ENCODE data around the gene SLC9A9. TPM values are rescaled to one million over a fixed set of nuclear protein-coding genes. Genes with fewer than 3 reads are reported as not detected.

Gene SLC9A9
- total and polyA plus RNA-seq, 2 donors (not counting 1 experiment from before 2014, with no cell fraction given) = 14.3 to 74.0 TPM

- H3K9ac ChIP-seq (ENCODE audit: insufficient read depth, low read length) = no peak overlapping the region
- TF ChIP-seq CTCF (conservative IDR thresholded peaks at IDR 0.05 in 1 of 2, IDR thresholded peaks at IDR 0.05 in 1 of 2; ENCODE audit: low read depth in 1 of 2, low read length in 2 of 2) (no peak), EZH2 (IDR thresholded peaks at IDR 0.05; ENCODE audit: low read length, missing control alignments) (no peak)
- H3K4me3 ChIP-seq (replicated peaks in 1 of 4; ENCODE audit: control extremely low read depth in 1 of 4, insufficient read depth in 1 of 4, low read depth in 3 of 4, low read length in 4 of 4) = no peak overlapping the region
- no peaks in the 10 kb centered on the region for H4K20me1 ChIP-seq (ENCODE audit: control insufficient read depth, extremely low read depth, insufficient read depth, low read length)
- DNase-seq (ENCODE audit: low read depth in 2 of 2) = peak in 1 of 2 donors; percentile 56
- no peak overlapping the region for H3K4me2 ChIP-seq (ENCODE audit: extremely low read depth, insufficient read depth, low read length)
- H3K36me3 ChIP-seq (ENCODE audit: control insufficient read depth, insufficient read depth, low read length) = no peaks in the 10 kb centered on the region
- no peaks in the 10 kb centered on the region for H3K79me2 ChIP-seq (ENCODE audit: control insufficient read depth, insufficient read depth, low read length)
- H3K27ac ChIP-seq (ENCODE audit: insufficient read depth, low read length) = no peak overlapping the region
- H3K9me3 ChIP-seq (ENCODE audit: control insufficient read depth, insufficient read depth, low read depth, low read length) = no peaks in the 10 kb centered on the region
- no peaks in the 10 kb centered on the region for H3K27me3 ChIP-seq (ENCODE audit: control insufficient read depth, insufficient read depth, low read length)
- peaks cover 2% of the 10 kb centered on the region for H3K4me1 ChIP-seq (ENCODE audit: control insufficient read depth, extremely low read depth, insufficient read depth, low read length)
- H2AFZ ChIP-seq (ENCODE audit: low read length) = no peak overlapping the region
Measured at GRCh38 chr3:143529018-143529478, 319.2 kb downstream of the SLC9A9 start.

GRCh38 chr3:143526011-143526545 is 322.2 kb downstream of the SLC9A9 start:
- Histone ChIP-seq H3K4me2 (ENCODE audit: extremely low read depth, insufficient read depth, low read length) (no peak overlapping the region), H3K9me3 (ENCODE audit: control insufficient read depth, insufficient read depth, low read depth, low read length) (no peaks in the 10 kb centered on the region), H3K27ac (ENCODE audit: insufficient read depth, low read length) (no peak overlapping the region), H3K79me2 (ENCODE audit: control insufficient read depth, insufficient read depth, low read length) (no peaks in the 10 kb centered on the region), H3K36me3 (ENCODE audit: control insufficient read depth, insufficient read depth, low read length) (no peaks in the 10 kb centered on the region), H4K20me1 (ENCODE audit: control insufficient read depth, extremely low read depth, insufficient read depth, low read length) (no peaks in the 10 kb centered on the region), H3K9ac (ENCODE audit: insufficient read depth, low read length) (no peak overlapping the region), H3K4me1 (ENCODE audit: control insufficient read depth, extremely low read depth, insufficient read depth, low read length) (peaks cover 2% of the 10 kb centered on the region), H2AFZ (ENCODE audit: low read length) (no peak overlapping the region), H3K27me3 (ENCODE audit: control insufficient read depth, insufficient read depth, low read length) (no peaks in the 10 kb centered on the region), H3K4me3 (replicated peaks in 1 of 4; ENCODE audit: control extremely low read depth in 1 of 4, insufficient read depth in 1 of 4, low read depth in 3 of 4, low read length in 4 of 4) (no peak overlapping the region)
- TF ChIP-seq CTCF (conservative IDR thresholded peaks at IDR 0.05 in 1 of 2, IDR thresholded peaks at IDR 0.05 in 1 of 2; ENCODE audit: low read depth in 1 of 2, low read length in 2 of 2) (no peak), EZH2 (IDR thresholded peaks at IDR 0.05; ENCODE audit: low read length, missing control alignments) (no peak)
- DNase-seq (ENCODE audit: low read depth in 2 of 2) = peak; percentile 6 to 25

- H3K27me3 ChIP-seq (ENCODE audit: control insufficient read depth, insufficient read depth, low read length) = no peaks in the 10 kb centered on the region
- TF ChIP-seq CTCF (conservative IDR thresholded peaks at IDR 0.05 in 1 of 2, IDR thresholded peaks at IDR 0.05 in 1 of 2; ENCODE audit: low read depth in 1 of 2, low read length in 2 of 2) (no peak), EZH2 (IDR thresholded peaks at IDR 0.05; ENCODE audit: low read length, missing control alignments) (no peak)
- H3K4me1 ChIP-seq (ENCODE audit: control insufficient read depth, extremely low read depth, insufficient read depth, low read length) = peaks cover 2% of the 10 kb centered on the region
- H3K9me3 ChIP-seq (ENCODE audit: control insufficient read depth, insufficient read depth, low read depth, low read length) = no peaks in the 10 kb centered on the region
- no peak overlapping the region for H3K4me2 ChIP-seq (ENCODE audit: extremely low read depth, insufficient read depth, low read length)
- H3K36me3 ChIP-seq (ENCODE audit: control insufficient read depth, insufficient read depth, low read length) = no peaks in the 10 kb centered on the region
- H2AFZ ChIP-seq (ENCODE audit: low read length) = no peak overlapping the region
- H3K9ac ChIP-seq (ENCODE audit: insufficient read depth, low read length) = no peak overlapping the region
- H3K27ac ChIP-seq (ENCODE audit: insufficient read depth, low read length) = no peak overlapping the region
- DNase-seq (ENCODE audit: low read depth in 2 of 2) = peak in 1 of 2 donors; percentile 71
- no peaks in the 10 kb centered on the region for H4K20me1 ChIP-seq (ENCODE audit: control insufficient read depth, extremely low read depth, insufficient read depth, low read length)
- no peaks in the 10 kb centered on the region for H3K79me2 ChIP-seq (ENCODE audit: control insufficient read depth, insufficient read depth, low read length)
- no peak overlapping the region for H3K4me3 ChIP-seq (replicated peaks in 1 of 4; ENCODE audit: control extremely low read depth in 1 of 4, insufficient read depth in 1 of 4, low read depth in 3 of 4, low read length in 4 of 4)
Measured at GRCh38 chr3:143525408-143525807, 322.9 kb downstream of the SLC9A9 start.

Data from fibroblast of lung (primary cell).